GM21529 (cell line): ENCODE measurements around the gene KIF6.
"Not testable (repeated sequence)": the region's sequence is repeated elsewhere in the genome, so short reads cannot be mapped to it uniquely, and the experiment has no call there.

ENCODE experiments used
- ATAC-seq: cut with Tn5 transposase; IDR thresholded peaks from one replicate; pipeline ENCODE4 v1.9.1; 2021; ENCODE audit not compliant: unreplicated experiment

Gene KIF6

GRCh38 chr6:39707962-39708683 lies 17.1 kb downstream of the KIF6 start:
- no peak for ATAC-seq

DNA sequence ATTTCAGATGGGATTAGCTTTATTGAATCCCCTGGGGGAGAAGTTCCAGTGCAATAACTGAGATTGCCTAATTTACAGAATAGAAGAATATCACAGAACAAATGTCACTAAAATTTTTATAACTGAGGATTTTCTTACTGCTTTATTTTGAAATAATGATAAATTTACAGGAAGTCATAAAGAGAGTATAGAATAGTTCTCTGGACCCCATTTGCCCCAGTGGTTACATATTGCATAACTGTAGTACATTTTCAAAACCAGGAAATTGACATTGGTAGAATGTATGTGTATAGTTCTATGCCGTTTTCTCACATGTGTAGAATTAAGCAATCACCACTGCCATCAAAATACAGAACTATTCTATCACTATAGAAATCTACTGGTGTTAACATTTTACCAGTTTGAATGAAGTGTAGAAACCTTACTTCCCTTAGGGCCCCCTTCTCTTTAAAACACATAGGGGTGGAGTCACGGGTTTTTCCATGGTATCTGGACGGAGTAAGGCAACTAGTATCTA lies 18.3 kb downstream of the KIF6 start:
- no peak for ATAC-seq

DNA sequence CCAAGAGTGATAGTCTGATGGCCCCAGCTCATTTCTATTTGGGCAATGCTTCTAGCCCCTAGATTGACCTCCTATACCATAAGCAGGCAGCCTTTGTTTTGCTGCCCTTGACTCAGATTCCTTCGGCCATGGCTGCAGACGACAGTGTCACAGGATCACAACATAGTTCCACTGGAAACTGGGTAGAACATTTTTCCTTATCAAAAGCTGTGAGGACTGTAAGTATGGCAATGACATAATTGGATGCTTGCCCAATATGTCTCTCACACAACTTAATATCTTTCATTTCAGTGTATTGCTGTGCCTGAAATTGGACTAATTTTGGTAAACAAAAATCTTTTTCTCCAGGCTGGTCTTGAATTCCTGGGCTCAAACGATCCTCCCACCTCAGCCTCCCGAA lies 22.9 kb downstream of the KIF6 start:
- ATAC-seq = no peak

- ATAC-seq = no peak
Measured at GRCh38 chr6:39700362-39700761, 24.8 kb downstream of the KIF6 start.

DNA sequence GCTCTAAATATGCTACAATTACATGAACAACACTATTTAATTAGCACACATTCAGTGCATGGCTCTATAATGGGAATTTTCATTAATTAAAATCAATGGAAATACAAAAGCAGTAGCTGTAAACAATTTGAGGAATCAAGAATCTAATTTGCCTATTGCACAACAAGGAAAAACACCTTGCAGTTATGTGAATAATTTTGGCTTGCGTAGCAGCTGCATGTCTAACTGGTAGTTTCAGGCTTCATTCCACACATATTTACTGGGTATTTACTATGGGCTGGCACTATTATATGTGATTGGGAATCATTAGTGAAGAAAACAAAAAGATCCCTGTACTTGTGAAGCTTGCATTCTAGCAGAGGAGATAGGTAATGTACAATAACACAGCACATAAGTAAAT lies 26.4 kb downstream of the KIF6 start:
- ATAC-seq = no peak

GRCh38 chr6:39696986-39697788 lies 28.0 kb downstream of the KIF6 start:
- ATAC-seq = no peak

DNA sequence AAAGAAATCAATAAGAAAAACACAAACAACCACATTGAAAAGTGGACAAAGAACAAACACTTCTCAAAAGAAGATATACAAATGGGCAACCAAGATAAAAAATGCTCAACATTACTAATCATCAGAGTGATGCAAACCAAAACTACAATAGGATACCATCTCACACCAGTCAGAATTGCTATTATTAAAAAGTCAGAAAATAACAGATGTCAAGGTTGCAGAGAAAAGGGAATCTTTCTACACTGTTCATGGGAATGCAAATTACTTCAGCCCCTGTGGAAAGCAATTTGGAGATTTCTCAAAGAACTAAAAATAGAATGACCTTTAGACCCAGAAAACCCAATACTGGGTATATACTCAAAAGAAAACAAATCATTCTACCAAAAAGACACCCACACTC lies 29.8 kb downstream of the KIF6 start:
- peak; percentile 47 for ATAC-seq

DNA sequence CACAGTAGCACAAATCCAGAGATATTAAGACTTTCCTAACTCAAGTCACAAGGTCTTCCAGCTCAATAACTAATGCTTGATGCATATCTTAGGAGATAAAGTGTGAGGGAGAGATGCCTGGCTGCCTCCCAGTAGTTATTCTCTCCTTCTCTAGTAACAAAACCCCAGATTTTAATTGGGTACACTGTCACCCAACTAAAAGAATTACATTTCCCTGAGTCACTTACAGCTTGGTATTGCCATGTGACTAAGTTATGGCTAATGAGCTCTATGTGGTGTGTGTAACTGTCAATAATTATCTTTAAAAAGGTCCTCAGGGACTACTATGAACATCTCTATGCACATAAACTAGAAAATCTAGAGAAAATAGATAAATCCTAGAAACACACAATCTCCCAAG lies 32.0 kb downstream of the KIF6 start:
- no peak for ATAC-seq

GRCh38 chr6:39688494-39688893 lies 36.7 kb downstream of the KIF6 start:
- ATAC-seq = no peak

- no peak for ATAC-seq
Measured at GRCh38 chr6:39686976-39687375, 38.2 kb downstream of the KIF6 start.

DNA sequence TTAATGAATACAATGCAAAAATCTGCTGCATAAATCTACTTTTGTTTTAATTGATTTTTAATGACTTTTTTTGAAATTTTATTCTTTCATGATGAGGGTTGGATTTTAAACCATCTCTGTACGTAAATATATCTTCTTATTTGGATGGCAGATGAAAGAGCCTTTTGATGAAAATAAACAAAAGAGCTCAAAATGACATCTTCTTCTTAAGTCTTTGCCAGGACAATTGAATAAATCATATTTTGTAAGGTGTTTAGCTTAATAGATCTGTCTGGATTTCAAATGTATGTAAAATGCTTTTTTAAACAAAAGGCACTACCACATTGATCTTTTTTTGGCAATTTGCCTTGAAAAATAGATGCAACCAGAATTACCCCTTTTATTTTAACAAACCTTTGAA lies 39.3 kb downstream of the KIF6 start:
- no peak for ATAC-seq

DNA sequence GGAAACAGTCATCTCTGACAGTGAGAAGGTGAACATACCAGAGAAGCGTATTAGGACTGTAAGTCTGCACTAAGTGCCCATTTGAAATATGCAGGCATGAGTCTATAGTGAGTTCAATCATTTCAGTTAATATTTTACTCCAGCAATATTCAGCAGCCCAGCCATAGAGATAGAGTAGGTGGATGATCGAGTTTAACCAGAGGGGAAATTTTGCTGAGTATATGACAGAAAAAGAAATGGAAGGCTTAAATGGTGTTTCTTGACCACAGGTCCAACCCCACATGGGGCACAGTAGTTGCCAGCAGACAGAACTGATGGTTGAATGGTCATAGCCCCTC lies 39.8 kb downstream of the KIF6 start:
- ATAC-seq = no peak

DNA sequence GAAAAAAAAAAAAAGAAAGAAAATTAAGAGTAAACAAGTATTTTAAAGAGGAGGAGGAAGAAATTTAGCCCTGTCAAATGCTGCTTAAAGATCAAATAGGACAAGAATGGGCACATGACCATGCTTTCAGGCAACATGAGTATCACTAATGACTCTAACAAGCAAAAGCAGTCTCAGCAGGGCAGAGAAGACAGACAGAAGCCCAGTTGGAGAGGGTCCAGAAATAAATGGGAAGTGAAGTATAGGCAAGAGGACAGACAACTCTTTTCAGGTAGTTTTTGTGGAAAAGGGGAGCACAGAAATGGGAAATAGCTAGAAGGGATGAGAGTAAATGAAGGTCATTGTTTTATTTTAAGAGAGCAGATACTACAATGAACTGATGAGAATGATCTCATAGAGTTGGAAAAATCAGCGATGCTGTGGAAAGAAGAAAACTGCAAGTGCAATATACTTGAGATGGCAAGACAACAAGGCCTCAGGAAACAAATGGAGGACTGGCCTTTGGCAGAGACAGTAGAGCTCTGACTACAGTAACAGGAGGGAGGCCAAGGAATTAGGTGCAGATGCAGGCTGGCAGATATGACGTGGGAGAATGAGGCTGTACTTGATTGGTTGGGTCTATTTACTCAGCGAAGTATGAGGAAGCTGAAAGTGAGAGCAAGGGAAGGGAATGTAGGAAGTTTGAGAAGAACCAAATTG lies 40.3 kb downstream of the KIF6 start:
- ATAC-seq = no peak

- no peak for ATAC-seq
Measured at GRCh38 chr6:39681674-39682121, 43.5 kb downstream of the KIF6 start.

GRCh38 chr6:39678914-39679313 lies 46.3 kb downstream of the KIF6 start:
- ATAC-seq = no peak

DNA sequence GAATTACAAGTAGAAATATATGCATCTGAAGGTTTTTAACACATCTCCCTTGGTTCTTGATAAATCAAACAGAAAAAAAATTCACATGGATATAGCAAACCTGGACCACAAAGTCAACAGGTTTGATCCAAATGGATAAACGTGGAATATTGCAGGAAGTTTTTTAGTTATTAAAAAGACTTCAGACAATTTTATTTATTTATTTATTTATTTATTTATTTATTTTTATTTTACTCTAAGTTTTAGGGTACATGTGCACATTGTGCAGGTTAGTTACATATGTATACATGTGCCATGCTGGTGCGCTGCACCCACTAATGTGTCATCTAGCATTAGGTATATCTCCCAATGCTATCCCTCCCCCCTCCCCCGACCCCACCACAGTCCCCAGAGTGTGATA lies 47.9 kb downstream of the KIF6 start:
- not testable (repeated sequence) for ATAC-seq

GRCh38 chr6:39670519-39670918 lies 54.7 kb downstream of the KIF6 start:
- ATAC-seq = no peak

- no peak for ATAC-seq
Measured at GRCh38 chr6:39669973-39670342, 55.2 kb downstream of the KIF6 start.

- ATAC-seq = no peak
Measured at GRCh38 chr6:39669207-39669972, 55.8 kb downstream of the KIF6 start.

DNA sequence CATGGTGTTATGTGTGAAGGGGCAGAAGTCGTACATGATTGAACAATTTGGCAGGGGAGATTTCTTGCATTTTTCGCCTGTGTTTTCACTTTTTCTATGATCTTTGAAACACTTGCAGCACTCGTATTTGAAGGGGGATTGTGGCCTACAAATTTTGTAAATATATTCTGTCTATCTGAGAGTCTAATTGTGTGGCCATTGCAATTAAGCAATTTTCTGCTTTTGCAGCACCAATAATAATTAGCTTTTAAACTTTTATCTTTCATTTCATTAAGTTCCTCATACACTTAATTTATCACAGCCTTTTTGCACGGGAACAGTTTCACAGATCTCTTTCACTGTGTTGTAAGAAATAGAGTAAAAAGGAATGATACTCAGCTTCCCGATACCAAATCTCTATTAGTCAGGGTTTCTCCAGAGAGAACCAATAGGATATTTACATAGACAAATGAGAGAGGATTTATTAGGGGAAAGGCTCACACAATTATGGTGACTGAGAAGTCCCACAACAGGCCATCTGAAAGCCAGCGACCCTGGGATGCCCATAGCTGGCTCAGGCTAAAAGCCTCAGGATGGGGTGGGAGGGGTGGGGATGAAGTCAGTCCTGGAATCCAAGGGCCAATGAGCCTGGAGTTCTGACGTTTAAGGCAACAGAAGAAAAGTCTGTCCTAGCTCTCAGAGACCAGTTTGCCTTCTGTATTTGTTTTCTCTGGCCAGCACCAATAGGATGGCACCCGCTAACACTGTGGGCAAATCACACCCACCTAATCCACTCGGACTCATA lies 58.3 kb downstream of the KIF6 start:
- ATAC-seq = no peak
